Mesothelial cell of epicardium (in vitro differentiated cells): Measurements from ENCODE around the gene GIGYF2. TPM values are rescaled to one million over a fixed set of nuclear protein-coding genes. Genes with fewer than 3 reads are reported as not detected.

Source experiments
- DNase-seq, 2 experiments: peaks; one replicate each; pipeline ENCODE4 v3.0.0; 2021; ENCODE audit warnings: low spot score in 2 of 2; ENCODE audit not compliant: unreplicated experiment in 2 of 2
- H3K27ac Mint-ChIP-seq: 2 replicates; pipeline ENCODE4 v1.8.0; 2021; ENCODE audit warnings: mixed read lengths
- H3K27me3 Mint-ChIP-seq: 2 replicates; pipeline ENCODE4 v1.8.0; 2021; ENCODE audit warnings: low read depth, mixed read lengths
- H3K36me3 Mint-ChIP-seq: 2 replicates; pipeline ENCODE4 v1.8.0; 2021; ENCODE audit warnings: mixed read lengths
- H3K4me1 Mint-ChIP-seq: 2 replicates; pipeline ENCODE4 v1.8.0; 2021; ENCODE audit warnings: mixed read lengths
- H3K4me3 Mint-ChIP-seq: 2 replicates; pipeline ENCODE4 v1.8.0; 2021; ENCODE audit warnings: mild to moderate bottlenecking, moderate library complexity, mixed read lengths
- H3K9me3 Mint-ChIP-seq: 2 replicates; pipeline ENCODE4 v1.8.0; 2021; ENCODE audit warnings: mixed read lengths
- total RNA-seq: library from RNA; stranded (reverse); gene quantifications from 3 replicates; pipeline ENCODE4 v1.2.1, GENCODE V29; 2021
- TF ChIP-seq, protein P1 (sequence below): fragments of 200-600 bp; sonication (generic); IDR thresholded peaks from one replicate; pipeline ENCODE4 v1.5.0; 2021; ENCODE audit warnings: antibody characterized with exemption; ENCODE audit not compliant: unreplicated experiment

The GIGYF2 gene
- total RNA-seq, 1 donor from 2014 or later: 78.8 TPM

DNA sequence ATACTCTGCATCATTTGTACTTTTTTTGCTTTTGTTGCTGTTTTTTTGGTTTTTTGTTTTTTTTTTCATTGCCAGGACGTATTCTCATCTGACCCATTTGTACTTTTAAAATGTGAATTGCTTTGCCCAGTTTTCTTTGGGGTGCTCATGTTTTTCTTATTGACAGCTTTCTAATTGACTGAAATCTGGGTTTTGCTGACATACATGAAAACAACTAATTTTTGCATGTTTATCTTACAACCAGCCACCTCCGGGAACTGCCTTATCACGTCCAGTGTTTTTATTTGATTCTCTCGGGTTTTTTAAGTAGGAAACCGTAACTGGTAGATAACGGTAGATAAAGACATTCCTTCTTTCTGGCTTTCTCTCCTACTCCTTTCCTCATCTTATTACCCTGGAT, 211.6 kb downstream of the GIGYF2 start:
- no peak overlapping the region for H3K4me3 Mint-ChIP-seq
- H3K27ac Mint-ChIP-seq: no peak overlapping the region
- H3K9me3 Mint-ChIP-seq: peaks cover 37% of the 10 kb centered on the region
- H3K4me1 Mint-ChIP-seq: no peaks in the 10 kb centered on the region
- no peak for DNase-seq
- no peaks in the 10 kb centered on the region for H3K36me3 Mint-ChIP-seq
- peaks cover 1% of the 10 kb centered on the region for H3K27me3 Mint-ChIP-seq
- TF ChIP-seq, protein P1, sequence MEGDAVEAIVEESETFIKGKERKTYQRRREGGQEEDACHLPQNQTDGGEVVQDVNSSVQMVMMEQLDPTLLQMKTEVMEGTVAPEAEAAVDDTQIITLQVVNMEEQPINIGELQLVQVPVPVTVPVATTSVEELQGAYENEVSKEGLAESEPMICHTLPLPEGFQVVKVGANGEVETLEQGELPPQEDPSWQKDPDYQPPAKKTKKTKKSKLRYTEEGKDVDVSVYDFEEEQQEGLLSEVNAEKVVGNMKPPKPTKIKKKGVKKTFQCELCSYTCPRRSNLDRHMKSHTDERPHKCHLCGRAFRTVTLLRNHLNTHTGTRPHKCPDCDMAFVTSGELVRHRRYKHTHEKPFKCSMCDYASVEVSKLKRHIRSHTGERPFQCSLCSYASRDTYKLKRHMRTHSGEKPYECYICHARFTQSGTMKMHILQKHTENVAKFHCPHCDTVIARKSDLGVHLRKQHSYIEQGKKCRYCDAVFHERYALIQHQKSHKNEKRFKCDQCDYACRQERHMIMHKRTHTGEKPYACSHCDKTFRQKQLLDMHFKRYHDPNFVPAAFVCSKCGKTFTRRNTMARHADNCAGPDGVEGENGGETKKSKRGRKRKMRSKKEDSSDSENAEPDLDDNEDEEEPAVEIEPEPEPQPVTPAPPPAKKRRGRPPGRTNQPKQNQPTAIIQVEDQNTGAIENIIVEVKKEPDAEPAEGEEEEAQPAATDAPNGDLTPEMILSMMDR: no peak

Other genes with a start within 250 kb of the GIGYF2 start
- not detected in 3 replicates for gene ALPI, start 241.2 kb upstream of the GIGYF2 start, total RNA-seq
- gene ECEL1, start 209.5 kb upstream of the GIGYF2 start, total RNA-seq: 8.8 to 9.7 TPM (median 9.5 TPM) in 3 replicates
- 0.09 TPM in 1 of 3 replicates, not detected in the others for gene PRSS56, start 176.9 kb upstream of the GIGYF2 start, total RNA-seq
- gene CHRND, start 171.2 kb upstream of the GIGYF2 start, total RNA-seq: not detected in 3 replicates
- 0.11 TPM in 1 of 3 replicates, not detected in the others for gene CHRNG, start 157.6 kb upstream of the GIGYF2 start, total RNA-seq
- 11.0 to 12.2 TPM (median 11.2 TPM) in 3 replicates for gene TIGD1, start 146.8 kb upstream of the GIGYF2 start, total RNA-seq
- gene EIF4E2, start 146.6 kb upstream of the GIGYF2 start, total RNA-seq: 72.2 to 78.3 TPM (median 72.5 TPM) in 3 replicates
- gene EFHD1, start 63.7 kb upstream of the GIGYF2 start, total RNA-seq: 5.3 to 5.6 TPM (median 5.4 TPM) in 3 replicates
- 0.35 to 0.60 TPM (median 0.41 TPM) in 3 replicates for gene KCNJ13, start 79.2 kb downstream of the GIGYF2 start, total RNA-seq
- gene SNORC, start 172.9 kb downstream of the GIGYF2 start, total RNA-seq: 3.4 to 6.0 TPM (median 4.1 TPM) in 3 replicates